Stimulated activated CD4-positive, alpha-beta T cell treated with anti-CD3 and anti-CD28 coated beads, Interleukin-1b, Interleukin-23, amount 100 ng/mL, for 48 hours (primary cell): ENCODE data around the gene ZNF469.

Experiments used
- DNase-seq: peaks from one replicate; pipeline ENCODE4 v3.0.0-alpha.2; 2020

ZNF469 gene

DNA sequence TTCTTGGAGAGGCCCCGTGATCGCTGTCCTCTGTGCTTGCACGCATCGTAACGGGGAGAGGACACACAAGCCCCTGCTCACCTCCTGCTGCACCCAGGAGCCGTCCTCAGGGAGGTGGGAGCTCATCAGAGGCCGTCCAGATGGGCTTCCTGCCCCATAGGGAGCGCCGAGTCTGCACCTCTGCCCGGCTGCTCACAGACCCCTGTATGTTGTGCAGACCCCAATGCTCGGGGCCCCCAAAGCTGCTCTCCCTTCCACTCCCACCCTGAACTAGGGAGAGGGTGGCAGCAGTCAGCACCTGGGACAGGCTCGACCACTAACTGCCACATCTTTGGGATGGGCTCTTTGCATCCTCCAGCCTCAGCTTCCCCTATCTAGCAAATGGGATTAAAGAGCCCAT is 4.4 kb upstream of the ZNF469 start:
- DNase-seq: no peak

DNA sequence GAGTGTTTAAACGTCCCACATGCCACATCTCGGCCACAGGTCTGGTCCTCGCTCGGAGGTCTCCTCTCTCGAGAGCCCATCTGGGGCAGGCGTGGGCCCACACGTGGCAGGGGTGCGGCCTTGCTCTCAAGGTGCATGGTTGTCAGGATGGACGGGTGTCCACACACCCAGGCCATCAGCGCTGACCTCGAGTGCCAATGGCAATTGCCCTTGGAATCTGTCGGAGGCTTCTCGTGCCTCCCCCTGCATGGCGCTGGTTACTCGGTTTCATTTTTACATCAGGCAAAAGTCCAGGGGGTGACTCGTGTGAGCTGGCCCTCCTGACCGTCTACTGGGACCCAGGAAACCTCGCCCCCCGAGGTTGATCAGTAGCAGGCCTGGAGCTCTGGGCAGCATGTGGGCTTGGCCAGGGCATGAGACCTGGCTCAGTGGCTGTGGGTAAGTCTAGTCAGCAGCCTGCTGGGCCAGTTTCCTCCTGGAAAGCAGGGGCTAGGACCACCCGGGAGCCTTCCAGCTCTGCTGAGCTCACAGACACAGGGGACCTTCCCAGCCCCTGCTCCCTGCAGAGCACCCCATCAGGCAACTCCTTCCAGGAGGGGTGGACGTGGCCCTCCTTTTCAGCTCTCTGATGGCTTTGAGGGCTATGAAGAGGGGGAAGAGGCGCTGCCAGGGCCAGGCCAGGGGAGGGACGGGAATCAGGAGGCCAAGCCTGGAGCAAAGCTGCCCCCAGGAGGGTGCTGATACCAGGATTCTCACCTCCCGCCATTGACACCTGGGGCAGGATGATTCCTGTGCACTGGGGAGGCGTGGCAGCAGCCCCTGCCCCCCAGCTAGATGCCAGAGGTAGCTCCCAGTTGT is 3.7 kb upstream of the ZNF469 start:
- no peak for DNase-seq

DNA sequence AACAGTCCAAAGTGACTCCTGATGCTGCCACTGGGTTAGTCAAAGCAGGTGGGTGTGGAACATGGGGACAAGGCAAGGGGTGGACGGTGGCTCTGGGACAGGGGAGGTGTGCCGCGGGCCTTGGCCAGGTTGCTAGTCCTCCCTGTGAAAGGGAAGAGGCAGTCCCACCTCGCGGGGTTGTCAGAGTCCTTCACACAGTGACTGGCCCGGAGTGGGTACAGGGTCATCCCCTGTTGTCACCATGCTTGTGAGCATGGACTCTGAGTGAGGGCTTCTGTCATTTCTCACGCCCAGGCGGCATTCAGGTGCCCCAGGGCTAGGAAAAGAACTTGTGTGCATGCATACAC is 3.1 kb upstream of the ZNF469 start:
- DNase-seq: no peak

DNA sequence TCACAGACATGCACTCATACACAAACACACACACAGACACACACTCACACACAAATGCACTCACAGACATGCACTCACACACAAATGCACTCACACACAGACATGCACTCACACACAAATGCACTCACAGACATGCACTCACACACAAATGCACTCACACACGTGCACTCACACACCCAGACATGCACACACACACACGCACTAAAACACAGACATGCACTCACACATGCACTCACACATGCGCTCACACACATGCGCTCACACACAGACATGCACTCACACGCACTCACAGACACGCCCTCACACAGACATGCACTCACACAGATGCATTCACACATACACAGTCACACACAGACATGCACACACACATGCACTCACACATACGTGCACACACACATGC is 2.7 kb upstream of the ZNF469 start:
- DNase-seq: no peak

DNA sequence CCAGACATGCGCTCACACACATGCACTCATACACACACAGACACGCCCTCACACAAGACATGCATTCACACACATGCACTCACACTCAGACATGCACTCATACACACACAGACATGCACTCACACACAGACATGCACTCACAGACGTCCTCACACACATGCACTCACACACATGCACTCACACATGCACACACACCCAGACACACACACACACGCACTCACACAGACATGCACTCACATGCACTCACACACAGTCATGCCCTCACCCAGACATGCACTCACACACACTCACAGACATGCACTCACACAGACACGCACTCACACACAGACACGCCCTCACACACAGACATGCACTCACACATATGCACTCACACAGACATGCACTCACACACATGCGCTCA is 2.1 kb upstream of the ZNF469 start:
- no peak for DNase-seq

DNA sequence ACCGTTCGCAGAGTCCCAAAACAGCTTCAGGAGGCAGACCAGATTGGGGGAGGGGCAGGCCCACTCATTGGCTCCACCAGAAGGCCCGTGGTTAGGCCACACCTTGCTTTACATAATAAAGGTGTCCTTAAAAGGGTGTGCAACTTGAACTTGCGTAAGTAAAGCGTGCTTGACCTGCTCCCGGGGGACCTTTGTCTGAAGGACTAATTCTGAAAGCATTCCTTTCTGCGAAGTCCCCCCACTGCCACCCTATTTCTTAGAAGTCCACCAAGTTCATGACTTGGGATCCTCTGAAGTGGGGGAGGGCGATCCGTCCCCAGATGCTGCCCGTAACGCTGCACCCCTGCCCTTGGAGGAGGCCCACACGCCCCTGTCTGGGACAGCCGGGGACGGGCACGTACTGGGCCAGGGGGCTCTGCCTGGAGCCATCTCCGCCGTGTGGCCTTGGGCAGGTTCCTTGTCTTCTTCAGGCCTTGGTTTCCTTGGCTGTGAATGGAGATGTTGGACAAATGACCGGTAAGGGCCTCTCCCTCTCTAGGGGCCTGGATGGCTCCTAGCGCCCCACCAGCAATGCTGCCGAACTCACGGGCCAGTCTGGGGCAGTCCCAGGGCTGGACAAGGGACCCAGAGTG is 823 bp upstream of the ZNF469 start:
- no peak for DNase-seq

DNA sequence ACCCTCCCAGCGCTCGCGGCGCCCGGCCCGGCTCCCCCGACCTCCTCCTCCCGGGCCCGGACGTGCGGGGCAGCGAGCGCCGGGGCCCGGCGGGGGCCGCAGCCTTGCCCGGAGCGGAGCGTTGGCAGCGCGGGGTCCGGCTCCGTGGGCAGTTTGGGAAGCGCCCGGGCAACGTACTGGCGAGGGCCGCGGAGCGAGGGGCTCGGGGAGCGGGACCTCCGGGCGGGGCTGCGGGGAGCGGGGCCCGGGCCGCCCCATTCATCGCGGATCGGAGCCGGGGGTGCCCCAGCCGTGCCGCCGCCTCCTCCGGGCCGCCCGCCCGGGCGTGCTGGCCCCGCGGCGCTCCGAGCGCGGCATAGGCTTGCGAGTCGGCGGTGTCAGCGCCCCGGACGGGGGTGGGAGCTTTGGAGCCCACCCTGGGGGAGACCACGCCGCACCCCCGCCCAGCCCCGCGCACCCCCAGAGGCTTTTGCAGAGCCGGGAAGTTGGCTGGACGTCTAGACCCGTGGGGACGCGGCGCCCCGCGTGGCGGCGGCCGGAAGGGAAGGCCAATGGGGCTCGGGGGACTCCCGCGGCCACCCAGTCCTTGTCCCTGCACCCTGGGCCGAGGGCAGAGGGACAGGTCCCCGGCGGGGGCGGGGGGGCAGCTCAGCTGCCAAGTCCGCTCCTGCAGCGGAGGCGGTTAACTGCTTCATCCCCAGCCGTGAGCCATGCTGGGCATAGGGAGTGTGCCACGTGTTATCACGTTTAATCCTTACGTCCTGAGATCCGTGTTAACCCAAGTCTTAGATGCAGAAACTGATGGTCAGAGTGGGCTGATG is 852 bp downstream of the ZNF469 start:
- no peak for DNase-seq

DNA sequence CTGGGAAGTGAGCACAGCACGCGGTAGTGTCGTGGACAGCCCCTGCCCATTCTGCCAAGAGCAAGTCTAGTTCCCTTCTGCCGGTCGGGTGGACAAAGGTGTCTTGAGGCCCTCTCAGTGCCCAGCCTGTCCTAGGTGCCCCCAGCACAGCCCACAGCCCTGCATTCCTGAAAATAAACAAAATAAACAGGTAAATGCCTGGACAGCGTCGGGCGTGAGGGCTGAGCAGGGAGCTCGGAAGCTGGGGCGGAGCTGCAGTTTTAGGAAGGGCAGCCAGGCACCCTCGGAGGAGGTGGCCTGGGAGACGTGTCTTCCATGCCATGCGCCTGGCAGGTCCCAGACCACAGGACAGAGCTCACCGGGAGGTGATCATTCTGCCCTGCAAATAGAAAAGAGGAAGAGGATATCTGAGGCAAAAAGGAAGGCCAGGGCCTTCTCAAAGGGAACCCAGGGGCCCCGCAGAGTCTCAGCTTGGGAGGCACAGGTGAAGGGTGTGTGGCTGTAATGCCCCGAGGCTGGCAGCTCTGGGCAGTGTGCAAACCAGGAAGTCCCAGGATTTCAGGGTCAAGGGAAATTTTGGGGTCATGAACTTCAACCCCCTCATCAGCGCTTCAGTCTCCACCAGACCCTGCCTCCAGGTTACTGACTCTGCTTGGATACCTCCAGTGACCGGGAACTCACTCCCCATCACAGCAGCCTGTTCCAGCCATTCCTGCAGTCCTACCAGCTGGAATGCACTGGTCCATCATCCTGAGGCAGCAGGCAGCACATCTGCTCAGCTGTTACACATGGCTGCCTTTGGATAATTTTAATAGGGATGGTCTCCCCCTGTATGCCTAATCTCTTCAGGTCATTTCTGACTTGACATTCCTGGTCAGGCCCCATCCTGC is 1.7 kb downstream of the ZNF469 start:
- no peak for DNase-seq

DNA sequence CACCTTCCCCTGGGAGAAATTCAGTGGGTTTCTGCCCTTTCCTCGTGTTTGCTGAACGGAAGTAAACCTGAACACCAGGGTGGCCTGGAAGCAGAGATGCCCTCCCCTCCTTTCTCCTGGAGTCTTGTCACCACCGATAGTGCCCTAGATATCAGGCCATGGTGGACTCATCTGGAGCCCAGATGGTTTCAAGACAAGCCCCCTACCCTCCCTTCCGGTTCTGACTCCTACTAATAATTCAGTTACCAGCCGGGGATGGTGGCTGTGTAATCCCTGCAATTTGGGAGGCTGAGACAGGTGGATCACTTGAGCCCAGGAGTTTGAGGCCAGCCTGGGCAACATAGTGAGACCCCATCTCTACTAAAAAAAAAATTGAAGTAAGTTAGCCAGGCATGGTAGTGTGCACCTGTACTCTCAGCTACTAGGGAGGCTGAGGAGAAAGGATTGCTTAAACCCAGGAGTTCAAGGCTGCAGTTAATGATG is 2.4 kb downstream of the ZNF469 start:
- no peak for DNase-seq

DNA sequence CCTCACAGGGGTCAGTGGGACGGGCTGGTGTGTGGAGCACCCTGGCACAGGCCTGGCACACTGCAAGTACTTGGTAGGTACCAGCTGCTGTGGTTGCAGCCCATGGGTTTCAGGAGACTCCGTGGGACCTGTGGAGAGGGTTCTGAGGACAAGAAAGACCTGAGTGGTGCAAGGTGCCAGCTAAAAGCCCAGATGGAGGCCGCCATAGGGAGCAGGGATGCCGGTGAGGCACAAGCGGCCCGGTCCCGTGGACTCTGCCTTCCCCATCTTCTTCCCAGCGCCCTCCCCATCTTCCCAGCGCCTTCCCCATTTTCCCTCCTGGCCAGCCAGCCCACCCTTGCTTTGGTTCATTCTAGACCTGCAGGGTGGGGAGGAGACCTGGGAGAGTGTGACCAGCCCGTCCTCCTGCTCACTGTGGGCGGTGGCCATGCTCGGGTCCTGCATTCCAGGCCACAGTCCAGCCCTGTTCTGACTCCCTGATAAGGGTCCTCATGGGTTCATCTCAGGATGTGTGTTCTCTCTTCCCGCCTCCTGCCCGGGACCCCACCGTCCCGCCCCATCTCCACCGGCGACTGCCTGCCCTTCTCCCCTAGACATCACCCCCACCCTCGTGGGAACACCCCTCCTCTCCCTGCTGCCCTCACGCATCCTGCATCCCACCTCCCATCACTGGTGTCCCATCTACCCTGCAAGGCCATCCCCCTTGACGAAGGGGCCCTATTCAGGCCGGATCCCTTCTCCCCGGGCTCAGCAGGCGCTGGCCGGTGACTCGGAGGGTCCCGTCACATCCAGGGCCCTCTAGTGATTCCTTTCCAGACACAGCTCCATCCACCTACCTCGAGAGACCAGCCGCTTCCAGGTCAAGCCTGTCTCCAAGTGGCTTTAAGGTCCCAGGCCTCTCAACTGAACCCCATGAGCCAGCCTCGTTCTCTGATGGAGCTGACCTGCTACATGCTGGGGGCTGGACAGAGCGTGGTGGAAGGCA is 3.4 kb downstream of the ZNF469 start:
- no peak for DNase-seq

DNA sequence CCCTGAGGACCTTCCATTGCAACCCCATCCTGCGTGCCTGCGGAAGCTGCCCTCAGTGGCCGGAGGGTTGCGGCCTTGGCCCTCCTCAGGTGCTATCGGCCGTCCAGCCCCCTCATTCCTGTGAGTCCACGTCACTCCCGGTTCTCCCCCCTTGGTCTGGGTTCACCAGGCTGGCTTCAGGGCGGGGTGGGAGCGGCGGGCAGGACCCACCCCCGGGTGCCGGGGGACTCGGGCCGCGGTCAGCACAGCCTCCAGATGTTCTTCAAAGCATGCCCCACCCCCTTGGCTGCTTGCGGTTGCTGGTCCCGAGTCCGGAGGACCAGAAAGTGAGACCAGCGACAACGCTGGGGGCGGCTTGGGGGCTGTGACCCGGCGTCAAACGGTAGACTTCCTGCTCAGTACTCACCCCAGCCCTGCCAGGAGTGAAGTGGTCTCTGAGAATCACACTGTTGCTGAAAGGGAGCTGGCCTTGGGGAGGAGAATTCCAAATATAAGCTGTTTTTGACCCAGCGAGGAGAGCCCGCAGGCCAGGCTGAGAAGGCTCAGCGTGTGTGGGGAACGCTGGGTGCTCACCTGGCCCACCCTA is 4.5 kb downstream of the ZNF469 start:
- no peak for DNase-seq

DNA sequence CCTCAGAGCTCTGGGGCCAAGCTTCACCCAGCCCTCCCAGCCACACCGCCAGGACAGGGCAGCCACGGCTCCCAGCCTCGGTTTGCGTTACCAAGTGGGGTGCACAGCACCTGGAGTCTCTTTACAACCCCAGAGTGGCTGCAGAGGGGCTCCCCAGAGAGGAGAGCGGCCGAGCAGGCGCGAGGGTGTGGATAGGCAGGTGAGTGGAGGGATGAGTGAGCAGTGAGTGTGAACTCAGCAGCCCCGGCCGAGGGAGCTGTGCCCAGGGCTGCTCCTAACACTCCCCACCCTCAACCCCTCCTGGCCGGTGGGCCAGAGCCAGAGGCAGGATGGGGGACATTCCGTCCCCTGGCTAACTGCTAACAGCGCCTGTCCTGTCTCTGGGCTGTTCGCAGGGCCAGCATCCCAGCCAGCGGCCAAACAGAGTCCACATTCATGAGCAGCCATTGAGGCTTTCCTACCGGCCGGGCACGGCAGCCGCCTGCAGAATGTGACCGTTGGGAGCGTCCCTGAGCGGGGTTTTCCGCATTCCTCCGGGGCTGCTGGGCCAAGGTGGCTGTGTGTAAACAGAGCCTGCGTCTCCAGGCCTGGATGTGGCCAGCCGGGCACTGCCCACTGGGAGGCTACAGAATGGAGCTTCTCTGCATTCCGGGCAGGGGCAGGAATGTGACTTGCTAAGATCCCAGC is 5.3 kb downstream of the ZNF469 start:
- DNase-seq: no peak

DNA sequence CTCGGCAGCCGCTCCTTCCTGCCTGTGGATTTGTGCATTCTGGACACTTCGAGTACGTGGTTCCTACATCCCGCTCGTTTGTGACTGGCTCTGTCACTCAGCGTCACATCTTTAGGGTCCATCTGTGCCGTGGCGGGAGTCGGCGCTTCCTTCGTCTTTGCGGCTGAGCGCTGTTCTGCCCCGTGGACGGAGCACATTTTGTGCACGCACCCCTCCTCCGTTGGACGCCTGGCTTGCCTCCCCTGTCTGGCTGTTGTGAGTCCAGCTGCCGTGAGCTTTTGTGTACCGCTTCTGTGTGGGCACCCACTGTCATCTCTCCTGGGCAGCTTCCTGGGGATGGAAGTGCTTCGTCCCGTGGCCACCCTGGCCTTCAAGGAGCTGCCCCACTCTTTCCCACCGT is 6.4 kb downstream of the ZNF469 start:
- no peak for DNase-seq

DNA sequence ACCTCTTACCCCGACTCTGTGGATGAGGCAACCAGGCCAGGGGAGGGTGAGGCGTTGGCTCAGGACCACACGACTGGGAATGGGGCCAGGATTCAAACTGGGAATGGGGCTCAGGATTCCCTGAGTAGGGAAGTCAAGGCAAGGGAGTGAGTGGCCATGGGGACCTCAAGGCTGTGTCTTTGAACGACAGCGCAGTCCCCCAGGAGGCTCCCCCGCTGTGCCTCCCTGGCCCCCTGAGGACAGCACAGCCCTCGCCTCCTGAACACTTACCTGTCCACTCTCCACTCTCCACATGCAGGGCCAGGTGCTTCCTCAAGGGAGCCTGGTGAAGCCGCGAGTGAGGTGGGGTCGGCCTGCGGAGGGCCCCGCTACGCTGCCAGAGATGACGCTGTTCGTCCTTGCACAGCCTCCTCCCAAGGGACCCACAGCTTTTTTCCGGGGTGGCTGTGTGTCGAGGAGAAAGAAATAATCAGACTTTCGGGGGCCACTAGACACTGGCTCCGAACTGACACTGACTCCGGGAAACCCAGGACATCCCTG is 6.9 kb downstream of the ZNF469 start:
- DNase-seq: no peak

DNA sequence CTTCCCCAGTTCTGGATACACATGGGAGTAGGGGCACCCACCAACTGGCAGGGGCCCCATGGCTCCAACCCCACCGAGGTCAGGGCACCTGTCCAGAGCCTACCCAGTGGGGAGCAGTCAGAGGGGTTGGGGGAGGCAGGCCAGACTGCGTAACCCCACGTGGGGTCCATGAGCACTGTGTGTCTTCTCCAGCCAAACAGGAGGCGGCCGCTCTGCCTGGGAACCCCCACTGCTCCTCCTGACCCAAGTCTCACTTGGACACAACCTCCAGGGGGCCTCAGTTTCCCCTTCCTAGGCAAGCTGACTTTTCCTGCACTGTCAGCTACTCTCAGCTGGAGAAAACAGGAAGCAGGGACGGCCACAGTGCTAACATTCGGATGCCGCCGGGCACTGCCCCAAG is 7.5 kb downstream of the ZNF469 start:
- no peak for DNase-seq

DNA sequence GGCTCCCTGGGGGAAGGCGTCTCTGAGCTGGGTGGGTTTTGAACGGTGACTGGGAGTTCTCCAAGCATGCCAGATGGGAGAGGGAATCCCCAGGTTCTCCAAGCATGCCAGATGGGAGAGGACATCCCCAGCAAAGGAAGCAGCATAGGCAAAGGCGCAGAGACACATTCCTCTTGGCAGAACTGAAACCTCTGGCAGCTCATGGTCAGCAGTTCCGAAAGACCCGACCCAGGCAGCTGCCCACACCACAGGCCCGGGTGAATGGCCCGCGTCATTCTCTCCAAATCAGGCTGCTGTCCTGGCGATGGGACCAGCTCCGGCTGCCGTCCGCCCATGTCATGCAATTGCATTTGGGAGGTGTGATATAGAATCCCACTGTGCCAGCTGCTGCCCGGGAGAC is 8.0 kb downstream of the ZNF469 start:
- no peak for DNase-seq

DNA sequence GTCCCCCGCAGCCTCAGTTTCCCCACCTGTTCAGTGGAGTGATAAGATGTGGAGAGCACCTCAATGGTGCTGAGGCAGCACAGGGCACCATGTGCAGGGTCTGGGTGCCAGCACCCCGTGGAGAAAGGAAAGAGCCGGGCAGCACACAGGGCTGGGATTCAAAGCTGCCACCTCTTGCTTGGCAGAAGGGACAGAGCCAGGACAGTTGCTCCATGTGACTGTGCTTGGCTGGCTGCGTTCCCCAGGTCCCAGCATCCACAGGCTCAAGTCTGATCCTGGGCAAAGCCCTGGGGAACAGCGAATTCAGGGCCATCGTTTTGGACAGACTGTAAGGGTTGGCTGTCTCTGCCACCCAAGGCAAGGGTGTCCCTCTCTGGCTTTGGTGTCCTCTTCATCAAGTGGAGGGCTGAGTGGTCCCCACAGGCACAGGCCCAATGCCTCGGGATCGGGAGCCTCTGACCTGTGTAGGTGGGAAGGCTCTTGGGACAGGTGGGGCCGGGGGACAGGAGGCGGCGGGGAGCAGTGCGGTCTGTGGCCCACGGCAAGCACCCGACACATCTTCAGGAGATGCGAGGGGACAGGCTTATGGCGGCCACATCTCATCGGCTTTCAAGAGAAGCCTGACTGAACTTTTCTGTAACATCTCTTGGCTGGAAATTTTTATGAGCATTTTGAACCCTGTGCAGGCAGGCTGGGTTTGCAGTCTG is 8.5 kb downstream of the ZNF469 start:
- no peak for DNase-seq

DNA sequence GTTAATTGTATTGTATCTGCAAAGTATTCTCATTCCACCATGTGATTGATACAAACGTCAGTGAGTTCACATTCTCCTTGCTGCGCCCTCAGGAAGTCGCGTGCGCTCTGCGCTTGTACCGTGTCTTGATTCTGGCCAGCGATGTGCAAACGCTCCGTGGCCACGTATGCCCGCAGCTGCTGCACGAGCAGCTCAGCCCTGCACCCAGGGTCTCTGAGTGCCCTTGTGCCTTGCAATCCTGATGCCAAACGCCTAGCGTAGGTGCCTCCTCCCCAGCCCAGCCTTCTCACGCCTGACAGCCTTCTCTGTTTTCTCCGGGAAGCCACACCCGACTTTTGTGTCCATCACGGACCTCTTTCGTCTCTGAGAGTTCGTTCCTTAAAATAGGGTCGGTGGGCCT is 9.4 kb downstream of the ZNF469 start:
- DNase-seq: no peak

DNA sequence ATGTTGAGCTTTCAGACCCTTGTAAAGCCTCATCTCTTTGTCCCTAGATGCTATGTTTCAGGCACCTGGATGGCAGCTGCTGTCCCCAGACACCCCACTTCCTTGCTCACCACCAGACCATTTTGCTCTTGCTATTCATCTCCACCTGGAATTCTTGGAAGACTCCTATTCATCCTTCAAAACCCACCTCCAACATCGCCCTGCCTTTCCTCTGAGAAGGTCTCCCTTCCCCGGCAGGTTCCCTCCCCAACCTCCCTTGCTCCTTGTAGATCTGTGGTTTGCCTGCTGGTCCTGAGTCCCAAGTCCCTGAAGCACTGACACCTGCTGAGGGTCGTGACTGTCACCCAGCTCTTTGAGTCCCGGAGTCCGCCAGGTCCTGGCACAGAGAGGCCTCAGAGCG is 9.9 kb downstream of the ZNF469 start:
- DNase-seq: no peak

DNA sequence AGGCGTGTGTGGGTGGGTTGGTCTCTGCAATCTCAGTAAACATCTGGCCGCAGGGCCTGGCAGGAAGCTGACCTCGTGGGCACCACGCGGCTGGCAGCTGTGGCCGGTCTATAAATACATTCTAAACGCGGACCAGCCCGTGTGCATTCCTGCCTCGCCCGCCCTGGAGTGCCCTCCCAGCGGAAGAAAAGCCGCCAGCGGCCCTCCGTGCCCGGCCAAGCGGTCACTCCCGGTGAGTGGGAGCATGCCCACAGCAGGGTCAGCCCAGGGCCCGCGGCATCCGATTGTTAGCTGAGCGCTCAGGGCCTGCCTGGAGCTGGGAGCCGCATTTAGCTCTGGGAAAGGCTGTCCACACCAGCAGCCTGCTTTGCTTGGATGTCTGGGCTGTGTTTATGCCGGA is 10.3 kb downstream of the ZNF469 start:
- no peak for DNase-seq
